ENCODE data around the gene ATP2C1.
"Not testable (repeated sequence)": the region's sequence is repeated elsewhere in the genome, so short reads cannot be mapped to it uniquely, and the experiment has no call there.

The ATP2C1 gene

DNA sequence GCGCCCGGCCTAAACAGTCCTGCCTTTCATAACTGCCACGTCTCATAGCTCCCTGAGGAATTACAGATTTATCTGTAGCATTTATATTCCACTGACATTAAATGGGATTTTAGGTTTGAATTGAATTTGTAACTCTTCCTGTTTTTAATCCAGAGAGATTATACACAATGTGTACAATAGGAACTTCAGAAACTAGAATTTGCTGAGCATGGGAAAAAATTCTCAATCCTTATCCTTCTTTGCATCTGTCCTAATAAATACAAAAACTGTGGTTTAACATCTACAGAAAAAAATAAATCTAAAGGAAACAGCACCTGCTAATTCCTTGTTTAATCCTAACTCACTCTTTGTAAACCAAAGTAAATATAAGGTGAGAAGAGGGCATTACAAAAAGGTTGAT lies 135.0 kb downstream of the ATP2C1 start:
- H3K27ac ChIP-seq = no peak overlapping the region
- DNase-seq (ENCODE audit: low read depth, low spot score) = no peak

DNA sequence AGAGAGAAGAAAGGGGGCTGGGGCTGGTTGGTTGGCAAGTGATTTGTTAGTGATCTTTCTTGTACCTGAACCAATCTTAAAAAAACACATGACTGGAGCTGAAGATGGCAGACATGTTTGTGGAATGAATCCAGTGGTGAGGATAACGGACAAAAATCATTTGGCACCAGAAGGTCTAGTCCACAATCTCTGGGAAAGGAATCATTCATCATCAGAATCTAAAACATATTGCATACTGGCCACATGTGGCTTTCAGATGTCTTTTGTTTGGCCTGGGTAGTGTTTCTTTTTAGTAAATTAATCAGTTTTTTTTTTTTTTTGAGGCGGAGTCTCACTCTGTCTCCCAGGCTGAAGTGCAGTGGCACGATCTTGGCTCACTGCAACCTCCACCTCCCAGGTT lies 137.8 kb downstream of the ATP2C1 start:
- no peak for DNase-seq (ENCODE audit: low read depth, low spot score)
- no peak overlapping the region for H3K27ac ChIP-seq

DNA sequence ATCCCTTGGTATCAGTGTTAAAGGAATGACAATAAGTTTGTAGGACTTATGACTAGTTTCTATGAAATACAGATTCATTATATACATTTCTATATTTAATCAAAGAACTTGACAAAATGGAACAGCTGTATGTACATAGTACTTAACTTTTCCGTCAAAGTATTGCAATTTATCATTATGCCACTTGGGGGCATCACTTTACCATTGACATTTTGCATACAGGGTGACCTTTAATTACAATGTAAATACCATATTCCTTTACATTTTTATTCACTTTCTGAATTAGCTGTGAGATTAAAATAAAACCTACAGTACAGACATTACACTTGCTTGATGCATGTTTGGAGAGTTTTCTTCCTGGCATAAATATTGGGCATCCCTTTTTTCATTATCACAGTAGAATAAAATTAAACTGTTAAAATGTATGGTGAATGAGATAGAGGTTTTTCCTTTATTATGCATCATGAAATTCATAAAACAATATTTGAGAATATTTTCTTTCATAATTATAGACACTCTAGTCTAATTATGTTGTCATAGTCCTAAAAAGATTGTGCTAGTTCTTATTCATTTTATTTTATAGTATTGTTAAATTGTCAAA lies 139.7 kb downstream of the ATP2C1 start:
- no peak for DNase-seq (ENCODE audit: low read depth, low spot score)
- H3K27ac ChIP-seq = no peak overlapping the region

DNA sequence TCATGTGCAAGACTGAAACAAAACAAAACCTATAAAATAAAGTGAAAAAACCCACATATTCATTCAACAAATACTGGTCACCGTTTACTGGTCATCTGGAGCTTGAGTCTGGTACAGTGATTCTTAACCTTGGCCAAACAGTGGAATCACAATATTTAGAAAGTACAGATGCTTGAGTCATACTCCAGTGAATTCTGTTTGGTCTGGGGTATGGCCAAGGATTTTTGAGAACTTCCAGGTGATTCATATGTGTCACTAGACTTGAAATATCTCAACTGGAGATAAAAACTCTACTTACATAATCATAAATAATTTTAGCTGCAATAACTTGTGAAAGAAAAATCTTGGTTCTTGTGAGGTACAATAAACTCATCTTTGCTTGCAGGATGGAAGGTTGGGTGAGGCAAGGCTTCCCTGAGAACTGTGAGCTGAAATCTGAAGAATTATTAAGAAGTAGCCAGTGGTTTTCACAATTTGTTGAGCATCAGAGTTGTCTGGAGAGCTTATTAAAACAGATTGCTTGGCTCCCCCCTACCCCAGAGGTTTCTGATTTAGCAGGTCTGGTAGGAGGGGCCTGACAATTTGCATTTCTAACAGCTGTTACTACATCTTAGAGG lies 142.4 kb downstream of the ATP2C1 start:
- no peak overlapping the region for H3K27ac ChIP-seq
- DNase-seq (ENCODE audit: low read depth, low spot score) = no peak

DNA sequence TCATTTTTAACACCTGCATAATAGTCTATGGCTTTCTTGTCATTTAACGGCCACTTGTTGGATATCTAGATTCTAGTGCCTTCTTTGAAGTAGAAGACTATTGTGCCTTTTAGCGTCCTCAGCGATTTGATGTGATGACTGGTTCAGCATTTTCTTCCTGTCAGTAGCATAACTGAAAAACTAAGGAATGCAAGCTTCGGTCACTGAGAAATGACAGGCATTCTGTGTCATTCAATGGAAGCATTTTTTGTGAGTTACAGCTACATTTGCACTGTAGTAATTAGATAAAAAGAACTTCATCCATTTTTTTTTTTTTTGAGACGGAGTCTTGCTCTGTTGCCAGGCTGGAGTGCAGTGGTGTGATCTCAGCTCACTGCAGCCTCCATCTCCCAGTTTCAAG lies 143.1 kb downstream of the ATP2C1 start:
- DNase-seq (ENCODE audit: low read depth, low spot score) = no peak
- no peak overlapping the region for H3K27ac ChIP-seq

DNA sequence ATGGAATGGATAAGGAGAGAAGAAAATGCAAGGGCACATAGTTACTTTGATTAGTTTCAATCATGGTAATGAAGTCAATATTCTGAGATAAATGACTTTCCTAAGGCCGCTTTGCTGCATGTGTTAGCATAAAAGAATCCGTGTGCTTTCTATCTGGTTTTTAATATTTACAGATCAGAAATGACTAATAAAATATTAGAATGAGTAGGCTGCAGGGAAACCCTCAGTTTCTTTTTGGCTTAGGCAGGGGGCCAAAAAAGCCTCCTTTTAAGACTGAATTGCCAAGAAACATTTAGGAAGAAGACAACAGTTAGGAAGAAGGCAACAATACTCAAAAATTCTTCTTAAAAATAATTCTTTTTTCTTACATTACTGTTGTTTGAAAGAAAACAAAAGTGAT lies 144.4 kb downstream of the ATP2C1 start:
- no peak for DNase-seq (ENCODE audit: low read depth, low spot score)
- H3K27ac ChIP-seq = no peak overlapping the region

DNA sequence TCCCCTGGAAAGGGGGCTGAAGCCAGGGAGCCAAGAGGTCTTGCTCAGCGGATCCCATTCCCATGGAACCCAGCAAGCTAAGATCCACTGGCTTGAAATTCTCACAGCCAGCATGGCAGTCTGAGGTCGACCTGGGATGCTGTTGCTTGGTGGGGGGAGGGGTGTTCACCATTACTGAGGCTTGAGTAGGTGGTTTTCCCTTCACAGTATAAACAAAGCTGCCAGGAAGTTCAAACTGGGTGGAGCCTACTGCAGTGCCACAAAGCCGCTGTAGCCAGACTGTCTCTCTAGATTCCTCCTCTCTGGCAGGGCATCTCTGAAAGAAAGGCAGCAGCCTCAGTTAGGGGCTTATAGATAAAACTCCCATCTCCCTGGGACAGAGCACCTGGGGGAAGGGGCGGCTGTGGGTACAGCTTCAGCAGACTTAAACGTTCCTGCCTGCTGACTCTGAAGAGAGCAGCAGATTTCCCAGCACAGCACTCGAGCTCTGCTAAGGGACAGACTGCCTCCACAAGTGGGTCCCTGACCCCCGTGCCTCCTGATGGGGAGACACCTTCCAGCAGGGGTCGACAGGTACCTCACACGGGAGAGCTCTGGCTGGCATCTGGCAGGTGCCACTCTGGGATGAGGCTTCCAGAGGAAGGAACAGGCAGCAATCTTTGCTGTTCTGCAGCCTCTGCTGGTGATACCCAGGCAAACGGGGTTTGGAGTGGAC lies 148.5 kb downstream of the ATP2C1 start:
- not testable (repeated sequence) for H3K27ac ChIP-seq; DNase-seq (ENCODE audit: low read depth, low spot score)

DNA sequence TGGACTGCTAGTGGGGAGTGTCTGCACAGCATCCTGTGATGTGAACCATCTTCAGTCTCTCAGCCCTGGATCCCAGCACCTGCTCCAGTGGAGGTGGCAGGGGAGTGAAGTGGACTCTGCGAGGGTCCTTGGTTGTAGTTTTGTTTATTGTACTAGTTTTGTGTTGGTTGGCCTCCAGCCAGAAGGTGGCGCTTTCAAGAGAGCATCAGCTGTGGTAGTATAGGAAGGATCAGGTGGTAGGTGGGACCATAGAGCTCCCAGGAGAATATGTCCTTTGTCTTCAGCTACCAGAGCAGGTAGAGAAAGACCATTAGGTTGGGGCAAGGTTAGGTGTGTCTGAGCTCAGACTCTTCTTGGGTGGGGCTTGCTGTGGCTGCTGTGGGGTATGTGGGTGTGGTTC lies 153.7 kb downstream of the ATP2C1 start:
- no peak overlapping the region for H3K27ac ChIP-seq
- no peak for DNase-seq (ENCODE audit: low read depth, low spot score)

DNA sequence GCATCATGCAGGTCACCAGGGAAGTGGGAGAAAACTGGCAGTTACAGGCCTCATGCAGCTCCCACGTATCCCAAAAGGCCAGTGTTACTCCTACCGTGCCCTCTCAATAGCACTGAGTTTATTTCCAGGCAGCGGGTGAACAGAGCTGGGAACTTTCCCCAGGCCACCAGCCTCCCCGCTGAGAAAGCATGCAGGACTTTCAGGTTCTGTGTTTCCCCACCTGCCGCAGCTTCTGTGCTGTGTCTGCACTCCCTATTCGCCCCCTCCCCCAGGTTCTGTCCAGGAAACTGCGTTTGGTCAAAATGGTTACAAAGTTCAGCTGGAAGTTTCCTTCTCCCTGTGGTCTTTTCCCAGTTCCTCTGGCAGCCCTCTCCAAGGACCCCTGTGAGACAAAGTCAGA lies 154.1 kb downstream of the ATP2C1 start:
- no peak overlapping the region for H3K27ac ChIP-seq
- no peak for DNase-seq (ENCODE audit: low read depth, low spot score)

DNA sequence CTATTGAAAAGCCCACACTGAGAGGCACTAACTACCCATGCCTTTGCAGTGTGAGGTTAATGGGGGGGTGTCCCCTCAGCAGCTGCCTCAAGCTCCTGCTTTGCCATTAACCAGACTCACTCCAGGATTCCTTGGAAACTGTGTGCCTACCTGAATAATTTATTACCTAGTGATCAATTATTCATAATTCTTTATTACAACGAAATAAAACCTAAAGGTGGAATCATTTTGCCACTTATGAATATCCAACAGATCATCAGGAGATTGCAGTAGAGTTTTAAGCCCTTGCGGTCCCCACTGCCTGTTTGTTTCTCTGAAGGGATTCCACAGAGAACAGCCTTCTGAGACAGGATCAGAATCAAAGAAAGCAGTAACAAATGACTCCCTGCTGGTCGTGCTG lies 156.1 kb downstream of the ATP2C1 start:
- DNase-seq (ENCODE audit: low read depth, low spot score) = no peak
- H3K27ac ChIP-seq = no peak overlapping the region

DNA sequence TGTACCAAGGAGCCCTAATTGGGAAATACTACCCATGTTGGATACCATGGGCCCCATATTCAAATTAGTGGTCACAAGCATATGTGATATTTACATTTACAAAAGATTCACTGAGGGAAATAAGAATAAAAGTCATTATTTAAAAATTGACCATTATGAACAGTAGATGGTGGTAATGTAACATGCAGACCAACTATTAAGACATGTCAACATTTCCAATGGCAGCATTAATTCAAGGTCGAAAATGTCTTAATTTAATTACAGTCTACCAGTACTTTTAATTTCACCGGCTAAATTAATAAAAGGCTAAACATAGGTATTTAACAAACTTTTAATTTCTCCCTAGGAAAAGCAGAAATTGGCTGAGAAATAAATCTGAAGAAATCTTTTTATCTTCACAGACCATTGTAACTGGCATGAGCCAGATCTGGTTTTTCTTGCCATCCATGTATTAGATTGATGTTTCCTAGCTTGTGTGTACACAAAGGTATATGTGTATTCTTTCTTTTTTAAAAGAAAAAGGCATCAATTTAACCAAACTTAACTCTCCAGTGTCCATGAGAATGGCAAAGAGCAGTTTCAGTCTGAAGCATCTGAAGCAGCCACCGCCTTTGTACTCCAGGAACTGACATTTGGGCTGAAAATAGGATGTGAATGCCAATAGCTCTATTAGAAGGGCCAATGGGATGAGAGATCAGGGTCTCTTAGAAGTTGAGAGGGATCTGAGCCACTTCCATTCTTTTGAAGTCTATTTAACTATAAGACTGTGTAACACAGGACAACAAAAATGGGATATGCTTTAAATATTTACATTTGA lies 159.4 kb downstream of the ATP2C1 start:
- DNase-seq (ENCODE audit: low read depth, low spot score) = no peak
- no peak overlapping the region for H3K27ac ChIP-seq

Data from epithelial cell of prostate (primary cell).